ENCODE results near the gene ASCC3. TPM values are rescaled to one million over a fixed set of nuclear protein-coding genes. Genes with fewer than 3 reads are reported as not detected.
"Not testable (repeated sequence)": the region's sequence is repeated elsewhere in the genome, so short reads cannot be mapped to it uniquely, and the experiment has no call there.

The ASCC3 gene
- total RNA-seq, 4 donors from 2014 or later = 12.0 to 17.7 (median 14.7) TPM

- TF ChIP-seq POLR2A (IDR thresholded peaks at IDR 0.05) = no peak
- TF ChIP-seq, protein P1, sequence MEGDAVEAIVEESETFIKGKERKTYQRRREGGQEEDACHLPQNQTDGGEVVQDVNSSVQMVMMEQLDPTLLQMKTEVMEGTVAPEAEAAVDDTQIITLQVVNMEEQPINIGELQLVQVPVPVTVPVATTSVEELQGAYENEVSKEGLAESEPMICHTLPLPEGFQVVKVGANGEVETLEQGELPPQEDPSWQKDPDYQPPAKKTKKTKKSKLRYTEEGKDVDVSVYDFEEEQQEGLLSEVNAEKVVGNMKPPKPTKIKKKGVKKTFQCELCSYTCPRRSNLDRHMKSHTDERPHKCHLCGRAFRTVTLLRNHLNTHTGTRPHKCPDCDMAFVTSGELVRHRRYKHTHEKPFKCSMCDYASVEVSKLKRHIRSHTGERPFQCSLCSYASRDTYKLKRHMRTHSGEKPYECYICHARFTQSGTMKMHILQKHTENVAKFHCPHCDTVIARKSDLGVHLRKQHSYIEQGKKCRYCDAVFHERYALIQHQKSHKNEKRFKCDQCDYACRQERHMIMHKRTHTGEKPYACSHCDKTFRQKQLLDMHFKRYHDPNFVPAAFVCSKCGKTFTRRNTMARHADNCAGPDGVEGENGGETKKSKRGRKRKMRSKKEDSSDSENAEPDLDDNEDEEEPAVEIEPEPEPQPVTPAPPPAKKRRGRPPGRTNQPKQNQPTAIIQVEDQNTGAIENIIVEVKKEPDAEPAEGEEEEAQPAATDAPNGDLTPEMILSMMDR (IDR thresholded peaks at IDR 0.05 in 4 of 5, conservative IDR thresholded peaks at IDR 0.05 in 1 of 5) = no peak
- Histone ChIP-seq H3K36me3 (peaks cover 0 to 15% of the 10 kb centered on the region in 2 donors), H3K9me3 (no peaks in the 10 kb centered on the region), H3K27me3 (no peaks in the 10 kb centered on the region), H3K4me3 (no peak overlapping the region), H3K4me1 (no peaks in the 10 kb centered on the region), H3K27ac (no peak overlapping the region)
- no peak for ATAC-seq
- in situ Hi-C loops (cut with MboI; ENCODE audit: low sequenced_read_pairs in 4 of 4) = no loop called here
- intact Hi-C loops (cut with DNase I; ENCODE audit: low total_unique reads) = no loop called here
- DNase-seq = no peak
These were observed 112.2 kb downstream of the ASCC3 start for GRCh38 chr6:100768816-100769351.

DNA sequence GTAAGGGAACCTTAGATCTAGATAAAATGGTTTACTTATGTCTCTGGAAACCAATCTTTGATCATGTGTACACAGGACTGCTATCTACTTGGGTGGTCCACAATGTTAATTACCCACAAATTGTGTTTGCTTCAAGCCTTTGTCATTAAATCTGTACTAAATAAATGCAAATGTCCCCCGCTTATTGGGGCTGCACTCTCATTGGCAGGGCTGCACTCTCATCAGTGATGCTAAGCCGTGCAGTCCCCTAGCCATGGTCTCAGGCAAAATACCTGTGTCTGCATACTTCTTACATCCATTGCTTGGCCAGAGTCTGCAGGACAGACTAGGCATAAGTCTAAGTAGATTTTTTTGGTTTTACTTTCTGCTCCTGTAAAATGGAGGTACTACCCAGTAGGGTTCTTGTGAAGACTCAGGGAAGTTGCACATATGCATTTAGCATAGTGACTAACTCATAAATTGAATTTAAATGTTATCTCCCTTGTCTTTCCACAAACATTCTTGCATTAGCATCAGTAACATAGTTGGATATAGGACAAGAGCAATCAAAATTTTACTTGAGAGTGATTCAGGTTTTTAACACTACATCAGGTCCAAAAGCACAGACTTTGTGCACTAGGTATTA is 117.4 kb downstream of the ASCC3 start:
- Histone ChIP-seq H3K36me3 (peaks cover 0 to 36% of the 10 kb centered on the region in 2 donors), H3K4me3 (no peak overlapping the region), H3K27me3 (no peaks in the 10 kb centered on the region), H3K4me1 (no peaks in the 10 kb centered on the region), H3K9me3 (no peaks in the 10 kb centered on the region), H3K27ac (no peak overlapping the region)
- no peak for TF ChIP-seq POLR2A (IDR thresholded peaks at IDR 0.05)
- TF ChIP-seq, protein P1 (IDR thresholded peaks at IDR 0.05 in 4 of 5, conservative IDR thresholded peaks at IDR 0.05 in 1 of 5) = no peak
- in situ Hi-C loops (cut with MboI; ENCODE audit: low sequenced_read_pairs in 4 of 4) = no loop called here
- DNase-seq (no peak), ATAC-seq (no peak)
- intact Hi-C loops (cut with DNase I; ENCODE audit: low total_unique reads) = no loop called here

- DNase-seq = no peak
- H3K4me1 ChIP-seq = no peaks in the 10 kb centered on the region
- peaks cover 0 to 33% of the 10 kb centered on the region in 2 donors for H3K36me3 ChIP-seq
- TF ChIP-seq, protein P1 (IDR thresholded peaks at IDR 0.05 in 4 of 5, conservative IDR thresholded peaks at IDR 0.05 in 1 of 5) = no peak
- TF ChIP-seq POLR2A (IDR thresholded peaks at IDR 0.05) = no peak
- H3K27me3 ChIP-seq = no peaks in the 10 kb centered on the region
- no peak for ATAC-seq
- in situ Hi-C loops (cut with MboI; ENCODE audit: low sequenced_read_pairs in 4 of 4) = no loop called here
- no peak overlapping the region for H3K4me3 ChIP-seq
- no peaks in the 10 kb centered on the region for H3K9me3 ChIP-seq
- no peak overlapping the region for H3K27ac ChIP-seq
- intact Hi-C loops (cut with DNase I; ENCODE audit: low total_unique reads) = no loop called here
These were observed 119.3 kb downstream of the ASCC3 start for GRCh38 chr6:100761841-100762240.

- in situ Hi-C loops (cut with MboI; ENCODE audit: low sequenced_read_pairs in 4 of 4); H3K4me3 ChIP-seq; H3K27me3 ChIP-seq; H3K4me1 ChIP-seq; ATAC-seq; DNase-seq; intact Hi-C loops (cut with DNase I; ENCODE audit: low total_unique reads); H3K9me3 ChIP-seq; H3K27ac ChIP-seq: not testable (repeated sequence)
- H3K36me3 ChIP-seq = peaks cover 0 to 17% of the 10 kb centered on the region in 2 donors
These were observed 122.7 kb downstream of the ASCC3 start for GRCh38 chr6:100758386-100758785.

GRCh38 chr6:100753421-100753820 is 127.7 kb downstream of the ASCC3 start:
- in situ Hi-C loops (cut with MboI; ENCODE audit: low sequenced_read_pairs in 4 of 4) = no loop called here
- intact Hi-C loops (cut with DNase I; ENCODE audit: low total_unique reads) = no loop called here
- ATAC-seq = no peak

More at GRCh38 chr6:100753421-100753820, 127.7 kb downstream of the ASCC3 start:
- Histone ChIP-seq H3K27me3 (no peaks in the 10 kb centered on the region), H3K9me3 (no peaks in the 10 kb centered on the region), H3K4me1 (no peaks in the 10 kb centered on the region), H3K27ac (no peak overlapping the region), H3K4me3 (no peak overlapping the region), H3K36me3 (no peaks in the 10 kb centered on the region)
- no peak for DNase-seq
- no peak for TF ChIP-seq POLR2A (IDR thresholded peaks at IDR 0.05)
- TF ChIP-seq, protein P1 (IDR thresholded peaks at IDR 0.05 in 4 of 5, conservative IDR thresholded peaks at IDR 0.05 in 1 of 5) = no peak

All from gastrocnemius medialis (tissue), 4 donors.